ENCODE measurements around the gene IL1RL2. TPM values are rescaled to one million over a fixed set of nuclear protein-coding genes. Genes with fewer than 3 reads are reported as not detected.

The IL1RL2 gene
- total and polyA plus RNA-seq, 7 donors: 0.27 to 0.90 (median 0.60) TPM; not detected in 4

GRCh38 chr2:102277202-102277700 is 90.4 kb downstream of the IL1RL2 start:
- 65 to 83% methylated on average over 1 of the region's 1 CpG for WGBS, 2 donors

GRCh38 chr2:102278720-102279390 is 92.0 kb downstream of the IL1RL2 start:
- Histone ChIP-seq H3K27me3 (peaks cover 0 to 2% (median 0%) of the 10 kb centered on the region in 3 donors), H3K4me1 (no peaks in the 10 kb centered on the region), H3K36me3 (no peaks in the 10 kb centered on the region), H3K4me3 (no peak overlapping the region), H3K9me3 (no peaks in the 10 kb centered on the region), H3K27ac (no peak overlapping the region)
- intact Hi-C loops (cut with DNase I): no loop called here
- 76 to 93% methylated on average over 3 of the region's 3 CpGs for WGBS, 2 donors
- DNase-seq: no peak
- TF ChIP-seq EP300 (IDR thresholded peaks at IDR 0.05) (no peak), CTCF (IDR thresholded peaks at IDR 0.05) (no peak), POLR2A (IDR thresholded peaks at IDR 0.05) (no peak), POLR2AphosphoS5 (IDR thresholded peaks at IDR 0.05) (no peak)

More at GRCh38 chr2:102277202-102277700, 90.4 kb downstream of the IL1RL2 start:
- H3K36me3 ChIP-seq: no peaks in the 10 kb centered on the region
- no peak for DNase-seq
- peaks cover 0 to 2% (median 0%) of the 10 kb centered on the region in 3 donors for H3K27me3 ChIP-seq
- no peaks in the 10 kb centered on the region for H3K9me3 ChIP-seq
- intact Hi-C loops (cut with DNase I): no loop called here
- H3K27ac ChIP-seq: no peak overlapping the region
- TF ChIP-seq CTCF (IDR thresholded peaks at IDR 0.05) (no peak), EP300 (IDR thresholded peaks at IDR 0.05) (no peak), POLR2A (IDR thresholded peaks at IDR 0.05) (no peak), POLR2AphosphoS5 (IDR thresholded peaks at IDR 0.05) (no peak)
- no peaks in the 10 kb centered on the region for H3K4me1 ChIP-seq
- no peak overlapping the region for H3K4me3 ChIP-seq

GRCh38 chr2:102279391-102279735 is 92.5 kb downstream of the IL1RL2 start:
- peaks cover 0 to 2% (median 0%) of the 10 kb centered on the region in 3 donors for H3K27me3 ChIP-seq
- no peak overlapping the region for H3K4me3 ChIP-seq
- H3K9me3 ChIP-seq: no peaks in the 10 kb centered on the region
- WGBS, 2 donors: 86 to 90% methylated on average over 1 of the region's 1 CpG
- H3K27ac ChIP-seq: no peak overlapping the region
- no peak for DNase-seq
- H3K4me1 ChIP-seq: no peaks in the 10 kb centered on the region
- TF ChIP-seq EP300 (IDR thresholded peaks at IDR 0.05) (no peak), POLR2A (IDR thresholded peaks at IDR 0.05) (no peak), CTCF (IDR thresholded peaks at IDR 0.05) (no peak), POLR2AphosphoS5 (IDR thresholded peaks at IDR 0.05) (no peak)
- H3K36me3 ChIP-seq: no peaks in the 10 kb centered on the region
- intact Hi-C loops (cut with DNase I): no loop called here

- no peak overlapping the region for H3K4me3 ChIP-seq
- no peaks in the 10 kb centered on the region for H3K36me3 ChIP-seq
- no peaks in the 10 kb centered on the region for H3K4me1 ChIP-seq
- DNase-seq: no peak
- TF ChIP-seq POLR2A (IDR thresholded peaks at IDR 0.05): no peak
- TF ChIP-seq CTCF (IDR thresholded peaks at IDR 0.05): no peak
- no peak for TF ChIP-seq EP300 (IDR thresholded peaks at IDR 0.05)
- no peak for TF ChIP-seq POLR2AphosphoS5 (IDR thresholded peaks at IDR 0.05)
- intact Hi-C loops (cut with DNase I): no loop called here
- peaks cover 0 to 2% (median 0%) of the 10 kb centered on the region in 3 donors for H3K27me3 ChIP-seq
- 62 to 84% methylated on average over 2 of the region's 2 CpGs for WGBS, 2 donors
- no peak overlapping the region for H3K27ac ChIP-seq
- no peaks in the 10 kb centered on the region for H3K9me3 ChIP-seq
Observed at GRCh38 chr2:102282678-102283091, 95.9 kb downstream of the IL1RL2 start.
